H1 (cell line): ENCODE data around the gene FSIP1. TPM values are rescaled to one million over a fixed set of nuclear protein-coding genes. Genes with fewer than 3 reads are reported as not detected.

Source experiments
- ASH2L ChIP-seq: fragments of 200-600, 300-600 bp; sonication (generic); IDR thresholded peaks from one replicate; pipeline ENCODE4 v1.7.1; 2017; ENCODE audit warnings: low read length
- BRCA1 ChIP-seq: IDR thresholded peaks from 2 replicates; pipeline ENCODE4 v1.6.1; 2012; ENCODE audit warnings: low read depth, low read length, improper control_type of control experiment
- CHD1 ChIP-seq: IDR thresholded peaks from 2 replicates; pipeline ENCODE4 v1.6.1; 2012; ENCODE audit warnings: low read depth, low read length, improper control_type of control experiment
- EZH2 ChIP-seq: fragments of 200-600 bp; sonication (generic); IDR thresholded peaks from 2 replicates; pipeline ENCODE4 v1.7.1; 2012; ENCODE audit warnings: low read depth, mild to moderate bottlenecking, moderate library complexity, low read length, inconsistent platforms; ENCODE audit not compliant: severe bottlenecking
- JUN ChIP-seq: IDR thresholded peaks from 2 replicates; pipeline ENCODE4 v1.6.1; 2011; ENCODE audit warnings: low read depth, mild to moderate bottlenecking, improper control_type of control experiment, low read length
- MAFK ChIP-seq: IDR thresholded peaks from 2 replicates; pipeline ENCODE4 v1.6.1; 2012; ENCODE audit warnings: low read depth, mild to moderate bottlenecking, improper control_type of control experiment, low read length
- NANOG ChIP-seq: IDR thresholded peaks from 2 replicates; pipeline ENCODE4 v1.6.1; 2011; ENCODE audit warnings: low read length, low read depth, mild to moderate bottlenecking, inconsistent platforms; ENCODE audit not compliant: insufficient read depth, poor library complexity, severe bottlenecking
- RFX5 ChIP-seq: IDR thresholded peaks from 2 replicates; pipeline ENCODE4 v1.6.1; 2011; ENCODE audit warnings: low read depth, low read length, improper control_type of control experiment, borderline replicate concordance
- RXRA ChIP-seq: IDR thresholded peaks from 2 replicates; pipeline ENCODE4 v1.6.1; 2011; ENCODE audit warnings: low read depth, mild to moderate bottlenecking, low read length, moderate library complexity; ENCODE audit not compliant: insufficient read depth
- polyA plus RNA-seq, 7 experiments: library from polyadenylated mRNA; depleted of rRNA in 3 of 7; stranded (reverse) in 5 of 7; unstranded in 2 of 7; fragments of >200 nt in 5 of 7; fragments of 200-250 nt in 2 of 7; gene quantifications; 1 replicate in 5 of 7; 2 replicates in 1 of 7; 4 replicates in 1 of 7; pipeline versions ENCODE4 v1.2.1 to v1.2.3, GENCODE V29; 2011 to 2013; ENCODE audit warnings: missing spikeins in 2 of 7, mixed read lengths in 2 of 7
- total RNA-seq: library from RNA; stranded (reverse); fragmentation: NEBNext Ultra II Directional; extraction: Animal tissue kit (Norgen Biotek cat#: 25700); gene quantifications from 2 replicates; pipeline ENCODE4 v1.2.1, GENCODE V29; 2021

Gene FSIP1
- total and polyA plus RNA-seq, 2 of the 8 experiments (the other 6 are each of a cell fraction or from before 2014, with no cell fraction given), result 0.18 to 1.3 TPM

DNA sequence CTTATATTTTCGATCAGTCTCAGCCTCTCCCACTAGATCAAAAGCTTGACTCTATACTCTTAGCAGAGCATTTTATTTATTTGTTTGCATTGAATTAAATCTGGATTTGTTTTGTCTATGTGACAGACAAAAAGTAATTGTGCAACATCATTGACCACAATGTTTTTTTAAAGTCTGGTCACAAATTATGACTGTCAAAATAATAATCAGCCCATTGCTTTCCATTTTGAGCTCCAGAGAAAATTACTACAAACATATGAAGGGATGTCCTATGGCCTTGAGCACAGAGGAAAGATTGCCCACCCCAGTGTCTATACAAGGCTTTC, 82.3 kb downstream of the FSIP1 start (continued):
- TF ChIP-seq BRCA1 (no peak), RFX5 (no peak), ASH2L (no peak), MAFK (no peak), JUN (no peak), EZH2 (no peak), CHD1 (no peak), NANOG (no peak), RXRA (no peak)
